Measurements from ENCODE around the gene BLZF1. TPM values are rescaled to one million over a fixed set of nuclear protein-coding genes. Genes with fewer than 3 reads are reported as not detected.

Gene BLZF1
- 10 to 100 TPM; 28.1 to 41.1 (median 36.2) TPM for total RNA-seq

GRCh38 chr1:169367686-169368405, at the start of gene BLZF1, which contains the start of gene NME7:
TSS of gene BLZF1 (plus strand) at chr1:169368195. CDS start at chr1:169369523, 1,328 bp downstream.
TSS of gene NME7 (minus strand) at chr1:169367797. CDS start at chr1:169367710, 87 bp downstream.
- WGBS: 0% methylated on average over 36 of the region's 37 CpGs
- Histone ChIP-seq H3K4me1 (peaks cover 6 to 36% (median 22%) of the 10 kb centered on the region in 4 donors), H3K9me3 (no peaks in the 10 kb centered on the region), H3K27me3 (no peaks in the 10 kb centered on the region), H3K36me3 (peaks cover 0 to 29% (median 15%) of the 10 kb centered on the region in 4 donors), H3K27ac (replicated peaks in 1 of 4) (peak within 1 kb of the TSS; percentile 74 to 85 (median 76)), H3K4me3 (peak within 1 kb of the TSS; percentile 62 to 73 (median 68))
- DNase-seq (ENCODE audit: extremely low spot score): peak; percentile 99
- intact Hi-C loops (cut with DNase I): no loop called here
- peak; percentile 78 to 79 for TF ChIP-seq POLR2AphosphoS5 (IDR thresholded peaks at IDR 0.05)
- no peak for TF ChIP-seq POLR2A (IDR thresholded peaks at IDR 0.05; ENCODE audit: low read depth)
- TF ChIP-seq CTCF (IDR thresholded peaks at IDR 0.05): no peak
- no peak for TF ChIP-seq EP300 (IDR thresholded peaks at IDR 0.05)

- Histone ChIP-seq H3K4me1 (no peaks in the 10 kb centered on the region), H3K27me3 (no peaks in the 10 kb centered on the region), H3K9me3 (no peaks in the 10 kb centered on the region), H3K4me3 (no peak overlapping the region), H3K27ac (replicated peaks in 1 of 4) (no peak overlapping the region), H3K36me3 (no peaks in the 10 kb centered on the region)
- intact Hi-C loops (cut with DNase I): no loop called here
- DNase-seq (ENCODE audit: extremely low spot score): no peak
- TF ChIP-seq POLR2AphosphoS5 (IDR thresholded peaks at IDR 0.05) (no peak), CTCF (IDR thresholded peaks at IDR 0.05) (no peak), POLR2A (IDR thresholded peaks at IDR 0.05; ENCODE audit: low read depth) (no peak), EP300 (IDR thresholded peaks at IDR 0.05) (no peak)
- WGBS: 96% methylated on average over 3 of the region's 3 CpGs
These were observed 49.3 kb upstream of the BLZF1 start for GRCh38 chr1:169318536-169319244.

DNA sequence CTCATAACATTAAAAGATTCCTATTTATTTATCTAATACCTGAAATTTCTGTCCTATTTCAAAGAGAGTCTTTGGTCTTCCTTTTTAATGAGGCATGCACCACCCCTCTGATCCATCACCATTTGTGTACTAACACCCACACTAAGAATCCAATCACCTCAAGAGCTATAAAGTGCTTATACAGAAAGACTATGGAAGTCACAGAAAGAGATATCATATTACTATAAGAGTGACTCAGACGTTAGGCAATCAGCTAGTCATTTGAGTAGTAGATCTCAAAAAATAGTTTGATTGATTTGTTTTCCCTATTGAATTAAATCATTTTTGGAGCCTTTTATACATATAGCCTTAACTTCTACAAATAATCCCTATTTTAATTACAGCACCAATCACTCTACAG, 46.5 kb upstream of the BLZF1 start:
- Histone ChIP-seq H3K4me3 (no peak overlapping the region), H3K9me3 (no peaks in the 10 kb centered on the region), H3K27me3 (no peaks in the 10 kb centered on the region), H3K27ac (replicated peaks in 1 of 4) (no peak overlapping the region), H3K4me1 (peaks cover 0 to 2% (median 0%) of the 10 kb centered on the region in 4 donors), H3K36me3 (no peaks in the 10 kb centered on the region)
- intact Hi-C loops (cut with DNase I): no loop called here
- no peak for TF ChIP-seq EP300 (IDR thresholded peaks at IDR 0.05)
- TF ChIP-seq POLR2A (IDR thresholded peaks at IDR 0.05; ENCODE audit: low read depth): no peak
- 90% methylated on average over 1 of the region's 1 CpG for WGBS
- DNase-seq (ENCODE audit: extremely low spot score): no peak

- Histone ChIP-seq H3K36me3 (no peaks in the 10 kb centered on the region), H3K9me3 (no peaks in the 10 kb centered on the region), H3K27me3 (no peaks in the 10 kb centered on the region), H3K4me3 (no peak overlapping the region), H3K27ac (replicated peaks in 1 of 4) (no peak overlapping the region), H3K4me1 (peaks cover 0 to 2% (median 0%) of the 10 kb centered on the region in 4 donors)
- 97% methylated on average over 3 of the region's 3 CpGs for WGBS
- intact Hi-C loops (cut with DNase I): no loop called here
- TF ChIP-seq EP300 (IDR thresholded peaks at IDR 0.05): no peak
- no peak for TF ChIP-seq POLR2A (IDR thresholded peaks at IDR 0.05; ENCODE audit: low read depth)
- TF ChIP-seq POLR2AphosphoS5 (IDR thresholded peaks at IDR 0.05): no peak
- no peak for TF ChIP-seq CTCF (IDR thresholded peaks at IDR 0.05)
- DNase-seq (ENCODE audit: extremely low spot score): no peak
These were observed 45.9 kb upstream of the BLZF1 start for GRCh38 chr1:169322138-169322537.

DNA sequence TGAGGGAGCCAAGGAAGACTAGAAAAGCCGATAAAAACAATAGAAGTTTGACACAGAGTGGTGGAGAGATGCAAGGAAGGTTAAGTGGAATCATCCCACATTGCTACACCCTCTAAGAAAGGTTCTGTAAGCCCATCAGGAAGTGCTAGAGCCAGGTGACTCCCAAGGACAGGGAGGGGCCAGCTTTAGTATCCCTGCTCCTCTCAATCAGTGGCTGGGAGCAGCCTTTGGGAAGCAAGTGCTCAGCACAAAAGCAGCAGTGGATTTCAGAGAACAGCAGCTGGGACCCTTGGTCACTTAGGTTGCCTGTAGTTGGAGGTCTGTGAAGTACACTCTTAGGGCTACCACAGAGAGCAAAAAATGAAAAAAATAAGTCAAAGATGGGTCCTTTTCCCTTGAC, 42.9 kb upstream of the BLZF1 start:
- DNase-seq (ENCODE audit: extremely low spot score): no peak
- no peaks in the 10 kb centered on the region for H3K9me3 ChIP-seq
- WGBS: 95% methylated on average over 1 of the region's 1 CpG
- H3K27ac ChIP-seq (replicated peaks in 1 of 4): no peak overlapping the region
- H3K36me3 ChIP-seq: no peaks in the 10 kb centered on the region
- intact Hi-C loops (cut with DNase I): no loop called here
- H3K27me3 ChIP-seq: no peaks in the 10 kb centered on the region
- no peak overlapping the region for H3K4me3 ChIP-seq
- no peak for TF ChIP-seq EP300 (IDR thresholded peaks at IDR 0.05)
- TF ChIP-seq POLR2A (IDR thresholded peaks at IDR 0.05; ENCODE audit: low read depth): no peak
- no peak for TF ChIP-seq CTCF (IDR thresholded peaks at IDR 0.05)
- TF ChIP-seq POLR2AphosphoS5 (IDR thresholded peaks at IDR 0.05): no peak
- peaks cover 0 to 2% (median 0%) of the 10 kb centered on the region in 4 donors for H3K4me1 ChIP-seq

Data from esophagus muscularis mucosa (tissue), 4 donors.